GM06990 (cell line): ENCODE measurements around the gene CLUH.
"Not testable (repeated sequence)": the region's sequence is repeated elsewhere in the genome, so short reads cannot be mapped to it uniquely, and the experiment has no call there.

ENCODE experiments used
- DNase-seq: peaks from one replicate; pipeline ENCODE4 v3.0.0-alpha.2; 2011; ENCODE audit not compliant: insufficient read length; ENCODE audit errors: extremely low read depth
- H3K27me3 ChIP-seq: replicated peaks from 2 replicates; pipeline ENCODE4 v1.6.0; 2011; ENCODE audit warnings: low read length; ENCODE audit not compliant: control insufficient read depth, insufficient read depth
- H3K36me3 ChIP-seq: 2 replicates; pipeline ENCODE4 v1.5.1; 2011; ENCODE audit warnings: low read length; ENCODE audit not compliant: control insufficient read depth, insufficient read depth
- H3K4me3 ChIP-seq: replicated peaks from 2 replicates; pipeline ENCODE4 v1.5.1; 2011; ENCODE audit warnings: low read depth, mild to moderate bottlenecking, control low read depth, low read length
- CTCF ChIP-seq: IDR thresholded peaks from 2 replicates; pipeline ENCODE4 v1.5.1; 2011; ENCODE audit warnings: low read length, control low read depth, mild to moderate bottlenecking, inconsistent platforms; ENCODE audit not compliant: insufficient read depth, poor library complexity, severe bottlenecking

The CLUH gene

DNA sequence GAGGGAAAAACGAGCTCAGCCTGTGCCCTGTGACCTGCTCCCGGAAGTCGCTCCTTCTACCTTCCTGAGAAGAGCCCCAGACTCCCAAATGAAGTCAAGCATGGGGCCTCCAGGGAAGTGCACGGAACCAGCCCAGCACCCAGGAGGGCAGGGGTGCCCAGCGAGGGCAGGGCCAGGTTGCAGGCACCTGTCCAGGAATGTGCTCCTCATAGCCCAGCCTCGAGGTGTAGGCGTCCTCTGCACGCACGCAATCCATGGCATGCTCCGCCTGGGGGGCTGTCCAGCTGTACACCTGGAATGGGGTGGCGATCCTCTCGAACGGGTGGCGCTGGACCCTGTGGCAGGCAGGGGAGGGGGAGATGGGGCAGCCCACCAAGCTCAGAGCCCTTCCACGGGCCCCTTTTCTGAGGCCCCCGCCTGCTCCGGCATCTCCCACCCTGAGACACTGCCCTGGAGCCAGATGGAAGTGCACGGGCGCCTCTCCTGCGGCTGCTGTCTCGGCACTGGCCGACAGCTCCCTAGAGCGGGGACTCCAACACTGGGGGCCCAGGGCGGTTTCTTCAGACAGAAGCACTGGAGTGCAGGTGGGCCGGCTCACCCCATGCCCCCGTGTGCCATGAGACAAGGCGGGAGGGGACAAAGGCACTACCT is 10.9 kb downstream of the CLUH start:
- H3K4me3 ChIP-seq = no peak overlapping the region
- TF ChIP-seq CTCF = no peak
- peaks cover 50% of the 10 kb centered on the region for H3K36me3 ChIP-seq
- H3K27me3 ChIP-seq = no peaks in the 10 kb centered on the region
- no peak for DNase-seq

GRCh38 chr17:2700030-2700490 is 11.5 kb downstream of the CLUH start:
- peaks cover 53% of the 10 kb centered on the region for H3K36me3 ChIP-seq
- no peaks in the 10 kb centered on the region for H3K27me3 ChIP-seq
- no peak overlapping the region for H3K4me3 ChIP-seq
- DNase-seq = no peak
- no peak for TF ChIP-seq CTCF

DNA sequence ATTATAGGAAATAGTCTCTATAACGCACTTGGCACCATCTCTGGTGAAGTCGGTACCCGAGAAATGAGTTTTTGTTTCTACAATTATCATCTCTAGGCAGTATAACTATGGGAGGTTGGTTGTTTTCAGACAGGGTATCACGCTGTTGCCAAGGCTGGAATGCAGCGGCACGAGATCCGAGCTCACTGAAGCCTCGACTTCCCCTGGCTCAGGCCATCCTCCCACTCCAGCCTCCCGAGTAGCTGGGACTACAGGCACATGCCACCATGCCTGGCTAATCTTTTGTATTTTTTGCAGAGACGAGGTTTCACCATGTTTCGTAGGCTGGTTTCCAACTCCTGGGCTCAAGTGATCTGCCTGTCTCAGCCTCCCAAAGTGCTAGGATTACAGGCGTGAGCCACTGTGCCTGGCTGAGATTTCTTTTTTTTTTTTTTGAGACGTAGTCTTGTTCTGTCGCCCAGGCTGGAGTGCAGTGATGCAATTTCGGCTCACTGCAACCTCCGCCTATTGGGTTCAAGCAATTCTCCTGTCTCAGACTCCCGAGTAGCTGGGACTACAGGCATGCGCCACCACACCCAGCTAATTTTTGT is 12.3 kb downstream of the CLUH start:
- not testable (repeated sequence) for H3K27me3 ChIP-seq, DNase-seq, H3K4me3 ChIP-seq
- peaks cover 49% of the 10 kb centered on the region for H3K36me3 ChIP-seq

GRCh38 chr17:2697611-2698162 is 13.9 kb downstream of the CLUH start:
- no peaks in the 10 kb centered on the region for H3K27me3 ChIP-seq
- no peak for DNase-seq
- TF ChIP-seq CTCF = no peak
- H3K4me3 ChIP-seq = no peak overlapping the region
- H3K36me3 ChIP-seq = peaks cover 42% of the 10 kb centered on the region

- Histone ChIP-seq H3K27me3 (no peaks in the 10 kb centered on the region), H3K36me3 (peaks cover 40% of the 10 kb centered on the region), H3K4me3 (no peak overlapping the region)
- no peak for DNase-seq
- TF ChIP-seq CTCF = no peak
Observed at GRCh38 chr17:2695961-2696760, 15.4 kb downstream of the CLUH start.
